Left renal pelvis (tissue), 4 donors: ENCODE results near the gene TIFAB. TPM values are rescaled to one million over a fixed set of nuclear protein-coding genes. Genes with fewer than 3 reads are reported as not detected.

Source experiments
- DNase-seq, 4 donors: peaks; one replicate each; pipeline ENCODE4 v3.0.0-alpha.2; 2013; ENCODE audit warnings: low read depth in 4 of 4, low spot score in 3 of 4
- polyA plus RNA-seq, 4 donors: library from polyadenylated mRNA; unstranded; fragments of 120-200 nt; gene quantifications; one replicate each; pipeline ENCODE4 v1.2.1, GENCODE V29; 2013; ENCODE audit not compliant: insufficient read length in 4 of 4

The TIFAB gene
- polyA plus RNA-seq, 4 donors = 0.10 to 0.18 (median 0.15) TPM

- no peak for DNase-seq
Observed at GRCh38 chr5:135429301-135430134, 22.6 kb downstream of the TIFAB start.

DNA sequence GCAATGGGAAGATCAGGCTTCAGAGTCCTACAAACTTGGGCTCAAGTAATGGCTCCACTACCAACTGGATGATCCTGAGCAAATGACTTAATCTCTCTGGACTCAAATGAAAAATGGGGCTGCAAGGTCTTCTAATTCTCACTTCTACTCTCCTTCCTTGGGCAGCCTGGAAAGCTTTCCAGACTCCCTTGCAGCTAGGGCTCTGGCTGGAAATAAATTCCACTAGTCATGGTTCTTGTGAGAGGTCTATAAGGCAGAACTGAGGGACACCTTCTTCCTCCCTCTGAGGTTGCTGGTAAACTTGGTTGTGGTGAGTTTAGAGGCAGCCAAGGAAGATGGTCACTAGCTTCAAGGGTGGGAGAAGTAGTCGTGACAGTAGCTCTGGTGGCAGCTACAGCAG is 23.6 kb downstream of the TIFAB start:
- DNase-seq = no peak

GRCh38 chr5:135426102-135427082 is 25.8 kb downstream of the TIFAB start:
- DNase-seq = no peak

GRCh38 chr5:135425641-135426040 is 26.5 kb downstream of the TIFAB start:
- no peak for DNase-seq

DNA sequence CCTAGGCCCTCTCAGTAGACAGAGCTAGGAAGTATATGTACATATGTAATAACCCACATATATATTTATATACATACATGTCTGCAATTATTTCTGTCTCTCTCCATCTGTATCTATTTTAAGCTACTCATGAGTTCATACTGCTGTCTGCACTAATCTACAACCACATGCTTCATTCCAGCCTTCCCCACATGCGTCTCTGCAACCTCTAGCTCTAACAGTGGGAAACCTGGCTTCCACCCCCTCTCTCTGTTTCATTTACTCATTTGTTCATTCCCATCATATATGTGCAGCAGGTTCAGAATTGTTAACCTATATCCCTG is 28.3 kb downstream of the TIFAB start:
- no peak for DNase-seq

- DNase-seq = no peak
Observed at GRCh38 chr5:135423146-135423845, 28.9 kb downstream of the TIFAB start.

- DNase-seq = no peak
Observed at GRCh38 chr5:135422419-135422818, 29.7 kb downstream of the TIFAB start.

GRCh38 chr5:135417083-135417482 is 35.1 kb downstream of the TIFAB start:
- no peak for DNase-seq

DNA sequence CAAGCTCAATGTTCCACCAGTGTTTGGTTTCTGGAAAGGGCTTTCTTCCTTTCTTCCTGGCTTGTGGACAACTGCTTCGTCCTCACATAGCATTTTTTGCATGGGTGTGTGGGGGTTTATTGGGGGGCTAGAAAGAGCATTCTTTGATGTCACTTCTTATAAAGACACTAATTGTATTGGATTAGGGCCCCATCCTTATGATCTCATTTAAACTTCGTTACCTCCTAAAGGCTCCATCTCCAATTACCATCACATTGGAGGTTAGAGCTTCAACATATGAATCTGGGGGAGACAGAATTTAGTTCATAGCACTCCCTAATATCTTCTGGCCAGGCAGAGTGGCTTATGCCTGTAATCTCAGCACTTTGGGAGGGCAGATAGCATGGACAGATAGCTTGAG is 47.1 kb downstream of the TIFAB start:
- DNase-seq = no peak

DNA sequence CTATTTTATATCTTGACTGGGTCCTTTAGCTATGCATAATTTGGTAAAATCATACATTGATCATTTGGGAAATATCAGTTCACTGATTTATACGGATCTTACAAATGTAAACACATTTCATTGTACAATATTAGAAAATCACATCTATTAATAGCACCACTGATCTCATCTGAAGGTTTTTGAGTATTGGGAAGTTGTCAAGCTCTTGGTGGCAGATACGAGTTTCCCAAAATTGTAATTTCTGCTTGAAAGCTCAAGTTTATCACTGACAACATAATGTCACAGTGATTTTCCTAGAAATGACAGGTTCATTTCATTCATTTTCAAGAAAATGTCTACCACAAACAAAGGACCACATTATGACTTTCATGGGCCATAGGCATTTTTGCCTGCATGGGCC is 50.1 kb downstream of the TIFAB start:
- no peak for DNase-seq

DNA sequence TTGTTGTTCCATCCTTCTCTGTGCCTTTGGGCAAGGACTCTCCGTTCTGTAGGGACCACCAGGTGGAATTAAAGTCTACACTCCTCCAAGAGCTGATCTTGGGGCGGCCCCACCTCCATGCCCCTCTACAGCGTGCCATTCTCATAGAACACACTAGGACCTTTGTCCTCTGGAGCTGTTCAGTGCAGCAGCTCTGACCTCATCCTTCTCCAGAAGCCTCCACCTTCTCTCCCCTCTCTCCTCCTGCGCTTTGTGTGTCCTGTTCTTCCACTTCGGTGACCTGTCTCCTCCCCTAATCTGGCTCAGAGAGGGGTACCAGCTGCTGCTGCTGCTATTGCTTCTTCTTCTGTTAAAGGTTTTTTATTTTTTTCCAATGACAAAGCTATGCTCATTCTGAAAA is 51.3 kb downstream of the TIFAB start:
- no peak for DNase-seq

- DNase-seq = no peak
Observed at GRCh38 chr5:135399794-135400542, 52.2 kb downstream of the TIFAB start.

DNA sequence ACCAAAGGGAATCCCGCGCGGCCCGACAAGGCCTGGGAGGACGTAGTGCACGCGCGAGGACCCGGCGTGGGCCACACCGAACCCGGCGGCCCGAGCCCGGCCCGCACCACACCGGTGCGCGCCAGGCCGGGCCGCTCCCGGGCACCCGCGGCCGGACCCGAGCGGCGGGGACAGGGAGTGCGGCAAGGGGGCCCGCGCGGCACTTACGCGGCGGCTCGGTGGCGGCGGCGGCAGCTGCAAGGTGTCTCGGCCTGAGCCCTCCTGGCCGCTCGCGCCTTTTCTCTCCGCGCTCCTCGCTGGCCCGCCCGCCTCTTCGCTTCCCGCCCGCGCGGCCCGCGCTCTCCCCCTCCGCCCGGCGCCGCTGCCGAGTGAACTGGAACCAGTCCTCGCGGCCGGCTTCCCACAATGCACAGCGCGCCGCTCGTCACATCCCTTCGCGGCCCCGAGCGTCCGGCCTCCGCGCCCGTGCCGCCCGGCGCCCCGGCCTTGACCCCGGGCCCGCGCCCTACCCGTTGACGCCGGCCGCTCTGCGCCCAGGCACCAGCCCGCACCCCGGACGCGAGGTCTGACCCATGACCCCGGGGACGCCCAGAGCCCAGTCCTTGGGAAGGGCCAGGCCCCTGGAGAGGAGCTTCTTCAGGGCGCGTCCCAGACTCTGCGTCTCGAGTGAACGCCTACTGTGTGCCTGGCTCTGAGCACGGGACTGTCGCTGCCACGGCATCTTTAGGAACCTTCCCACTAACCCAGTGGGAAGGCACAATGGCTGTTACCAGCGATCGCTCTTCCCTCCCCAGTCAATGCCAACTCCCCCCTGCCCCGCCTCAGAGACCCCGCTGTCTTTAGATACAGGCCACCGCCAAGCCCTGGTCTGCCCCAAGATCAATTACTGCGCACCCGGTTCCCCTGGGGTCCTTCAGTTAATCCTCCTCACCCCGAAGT is 53.0 kb downstream of the TIFAB start, which contains the start of gene MACROH2A1:
Gene MACROH2A1 (minus strand): TSS at position 377 of the 939 bp plus-strand sequence. CDS start 10,138 bp downstream, outside the sequence.
- peak; percentile 60 to 79 (median 74) for DNase-seq

DNA sequence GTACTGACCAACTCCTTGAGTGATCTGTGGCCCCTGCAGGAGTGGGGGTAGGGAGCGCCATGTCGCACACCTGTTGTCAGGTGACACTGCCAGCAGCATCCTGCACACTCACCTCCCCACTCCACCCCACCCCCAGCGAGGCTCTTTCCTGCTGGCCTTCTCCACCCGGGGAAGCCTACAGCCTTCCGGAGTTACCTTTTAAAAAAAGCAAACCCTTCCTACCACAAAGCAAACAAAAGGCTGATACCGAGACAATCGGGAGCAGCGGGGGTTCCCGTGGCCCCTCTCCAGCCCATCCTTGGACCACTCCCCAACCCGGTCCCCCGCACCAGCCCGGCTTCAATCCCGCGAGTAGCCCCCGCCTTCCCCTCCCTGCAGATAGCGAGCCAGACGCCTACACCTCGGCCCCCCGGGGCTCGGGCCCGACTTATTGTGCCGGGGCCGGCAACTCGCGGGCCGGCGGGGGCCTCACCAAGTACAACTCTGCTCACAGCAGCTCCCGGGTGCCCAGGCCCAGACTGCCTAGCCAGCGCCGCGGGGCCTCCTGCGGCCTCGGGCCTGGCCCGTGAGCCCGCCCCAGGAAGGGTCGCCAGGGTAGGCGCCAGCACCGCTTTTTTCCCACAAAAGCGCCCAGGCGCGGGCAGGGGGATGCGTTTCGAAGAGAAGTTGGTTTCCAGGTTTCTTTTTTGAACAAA is 53.8 kb downstream of the TIFAB start:
- no peak for DNase-seq
